Ovary (tissue), 9 donors: ENCODE results near the gene FKBP8. TPM values are rescaled to one million over a fixed set of nuclear protein-coding genes. Genes with fewer than 3 reads are reported as not detected.

ENCODE experiments used
- DNase-seq, 5 donors: peaks; one replicate each; pipeline ENCODE4 v3.0.0-alpha.2; 2019 to 2020
- H3K27ac ChIP-seq, 2 donors: fragments of 200-600 bp; one replicate each; pipeline versions ENCODE4 v1.5.1 to v1.8.0; 2019 to 2022
- H3K27me3 ChIP-seq: fragments of 200-600 bp; one replicate; pipeline ENCODE4 v1.8.0; 2022
- H3K36me3 ChIP-seq: fragments of 200-600 bp; sonication (generic); one replicate; pipeline ENCODE4 v1.5.1; 2019
- H3K4me1 ChIP-seq: one replicate; pipeline ENCODE4 v1.8.1; 2013; ENCODE audit warnings: mild to moderate bottlenecking, moderate library complexity; ENCODE audit not compliant: insufficient read depth
- H3K4me3 ChIP-seq: fragments of 200-600 bp; sonication (generic); one replicate; pipeline ENCODE4 v1.5.1; 2017
- H3K9me3 ChIP-seq, 2 donors: fragments of 200-600 bp in 1 of 2; sonication (generic) in 1 of 2; one replicate each; pipeline versions ENCODE4 v1.5.1 to v1.8.1; 2013 to 2019; ENCODE audit warnings: mild to moderate bottlenecking in 1 of 2, moderate library complexity in 1 of 2
- EP300 ChIP-seq: sonication (generic); formaldehyde crosslinking; IDR thresholded peaks from one replicate; pipeline ENCODE4 v1.6.1; 2017; ENCODE audit warnings: antibody characterized with exemption
- POLR2A ChIP-seq: fragments of 450-650 bp; IDR thresholded peaks from one replicate; pipeline ENCODE4 v1.6.1; 2017; ENCODE audit warnings: antibody characterized with exemption, mild to moderate bottlenecking, moderate library complexity
- WGBS, 3 donors: extraction: QIAGEN DNeasy Blood & Tissue Kit in 1 of 3; methylation state at CpG; one replicate each; pipeline versions ENCODE4 v1.1.5 to v1.1.7; 2013 to 2017; 5-methylcytosine and 5-hydroxymethylcytosine counted together
- intact Hi-C, 4 donors: fragments of 100-400 bp; cut with DNase I; formaldehyde crosslinking; loops; one replicate each; pipeline versions ENCODE4 v1.11.0 to v1.15.1; 2022 to 2023
- polyA plus RNA-seq, 2 donors: library from polyadenylated mRNA; stranded (reverse); fragments of 200-250 nt in 1 of 2; fragments of 350-450 nt in 1 of 2; fragmentation: Illumina TruSeq in 1 of 2; extraction: RNeasy Lipid Tissue Mini Kit (QIAGEN cat#74804) in 1 of 2; gene quantifications; one replicate each; pipeline ENCODE4 v1.2.3, GENCODE V29; 2013 to 2014
- total RNA-seq, 7 donors: library from RNA; depleted of rRNA in 2 of 7; stranded (reverse); fragments of >200 nt in 2 of 7; fragmentation: NEBNext Ultra II Directional in 3 of 7; extraction: Animal tissue kit (Norgen Biotek cat#: 25700) in 3 of 7; gene quantifications; one replicate each; pipeline versions ENCODE4 v1.1.0 to v1.2.4, GENCODE V29; 2016 to 2023
- TF ChIP-seq, protein P1 (sequence below), 3 donors: fragments of 450-650 bp in 2 of 3; fragments of 200-600 bp in 1 of 3; IDR thresholded peaks; one replicate each; pipeline versions ENCODE4 v1.5.1 to v1.8.0; 2016 to 2022; ENCODE audit warnings: antibody characterized with exemption in 3 of 3, mild to moderate bottlenecking in 1 of 3
- donor health status: DM: no; HTN: no; CAD: no; lungs with moderate emphysema.
- donor health status: DM: no; HTN: no; CAD: no.
- donor health status: Bipolar disorder and iron deficiency.
- donor health status: DM: yes; HTN: yes; CAD: no.
- donor health status: DM: no; HTN: no; CAD: no.
- donor health status: DM: yes; HTN: yes; CAD: no.

FKBP8 gene
- total and polyA plus RNA-seq, 9 donors = 14.1 to 354 (median 290) TPM

DNA sequence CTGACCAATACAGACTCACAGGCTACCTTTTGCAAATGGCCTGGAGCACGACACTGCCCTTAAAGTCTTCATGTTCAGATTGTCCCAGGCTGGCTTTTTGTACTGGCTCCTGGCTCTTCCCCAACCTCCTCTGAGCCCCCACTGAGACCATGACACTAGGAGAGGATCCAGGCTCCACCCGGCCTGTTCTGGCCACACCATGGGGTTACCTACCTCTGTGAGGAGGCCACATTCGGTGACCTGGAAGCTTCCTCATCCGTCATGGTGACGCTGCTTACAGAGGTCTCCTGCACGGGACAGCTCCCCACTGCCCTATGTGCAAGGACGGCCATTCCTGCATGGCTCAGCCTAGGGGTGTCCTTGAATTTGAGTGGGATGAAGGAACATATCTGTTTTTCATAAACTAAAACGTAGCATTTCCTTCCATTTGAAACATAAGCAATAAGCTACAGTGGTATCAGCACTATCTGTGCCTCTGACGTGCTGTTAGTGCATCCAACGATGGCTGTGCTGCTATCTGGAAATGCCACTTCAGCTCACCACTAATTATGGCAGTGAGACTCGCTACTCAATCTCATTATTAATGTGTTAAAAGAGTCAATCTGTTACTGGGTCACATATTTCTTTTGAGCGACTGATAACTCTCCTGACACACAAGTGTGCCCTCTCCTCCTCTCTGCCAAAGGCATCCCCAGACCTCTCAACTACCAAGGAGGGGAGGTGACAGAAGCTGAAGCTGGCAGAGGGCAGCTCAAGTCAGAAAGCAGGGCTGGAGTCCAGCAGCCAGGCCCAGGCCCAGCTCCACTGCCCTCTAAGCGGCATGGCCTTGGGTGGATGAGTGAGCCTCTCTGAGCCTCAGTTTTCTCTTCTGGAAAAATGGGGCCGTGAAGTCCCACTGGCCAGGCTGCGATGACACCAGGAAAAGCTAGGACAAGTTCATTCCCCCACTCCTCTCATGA lies 51.1 kb downstream of the FKBP8 start:
- Histone ChIP-seq H3K9me3 (no peaks in the 10 kb centered on the region), H3K27me3 (no peaks in the 10 kb centered on the region), H3K27ac (peak overlapping the region in 1 of 2 donors; percentile 79), H3K4me1 (peaks cover 36% of the 10 kb centered on the region), H3K36me3 (no peaks in the 10 kb centered on the region), H3K4me3 (no peak overlapping the region)
- TF ChIP-seq EP300 (no peak), POLR2A (no peak)
- intact Hi-C loops = no loop called here
- peak in 3 of 5 donors; percentile 43 to 66 (median 56) for DNase-seq
- WGBS, 3 donors = 29 to 50% (median 43%) methylated on average over 15 of the region's 15 CpGs

DNA sequence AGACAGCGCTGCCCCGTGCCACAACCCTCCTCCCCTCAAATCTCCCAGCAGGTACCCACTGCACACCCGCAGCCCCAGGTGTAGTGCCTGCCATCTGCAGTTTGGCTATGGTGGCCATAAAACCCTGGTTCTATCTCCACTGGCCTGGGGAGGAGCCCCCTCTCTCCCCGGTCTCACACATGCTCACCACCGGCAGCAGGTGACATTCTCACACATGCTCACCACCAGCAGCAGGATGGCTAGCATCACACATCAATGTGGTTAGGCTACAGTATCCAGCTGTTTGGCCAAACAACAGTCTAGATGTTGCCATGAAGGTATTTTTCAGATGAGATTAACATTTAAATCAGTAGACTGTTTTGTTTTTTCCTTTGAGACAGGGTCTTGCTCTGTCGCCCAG lies 52.6 kb downstream of the FKBP8 start:
- TF ChIP-seq, protein P1, sequence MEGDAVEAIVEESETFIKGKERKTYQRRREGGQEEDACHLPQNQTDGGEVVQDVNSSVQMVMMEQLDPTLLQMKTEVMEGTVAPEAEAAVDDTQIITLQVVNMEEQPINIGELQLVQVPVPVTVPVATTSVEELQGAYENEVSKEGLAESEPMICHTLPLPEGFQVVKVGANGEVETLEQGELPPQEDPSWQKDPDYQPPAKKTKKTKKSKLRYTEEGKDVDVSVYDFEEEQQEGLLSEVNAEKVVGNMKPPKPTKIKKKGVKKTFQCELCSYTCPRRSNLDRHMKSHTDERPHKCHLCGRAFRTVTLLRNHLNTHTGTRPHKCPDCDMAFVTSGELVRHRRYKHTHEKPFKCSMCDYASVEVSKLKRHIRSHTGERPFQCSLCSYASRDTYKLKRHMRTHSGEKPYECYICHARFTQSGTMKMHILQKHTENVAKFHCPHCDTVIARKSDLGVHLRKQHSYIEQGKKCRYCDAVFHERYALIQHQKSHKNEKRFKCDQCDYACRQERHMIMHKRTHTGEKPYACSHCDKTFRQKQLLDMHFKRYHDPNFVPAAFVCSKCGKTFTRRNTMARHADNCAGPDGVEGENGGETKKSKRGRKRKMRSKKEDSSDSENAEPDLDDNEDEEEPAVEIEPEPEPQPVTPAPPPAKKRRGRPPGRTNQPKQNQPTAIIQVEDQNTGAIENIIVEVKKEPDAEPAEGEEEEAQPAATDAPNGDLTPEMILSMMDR (IDR thresholded peaks at IDR 0.05) = no peak
- TF ChIP-seq EP300 = no peak
- TF ChIP-seq POLR2A = no peak
- Histone ChIP-seq H3K4me3 (no peak overlapping the region), H3K9me3 (no peaks in the 10 kb centered on the region), H3K4me1 (peaks cover 38% of the 10 kb centered on the region), H3K36me3 (no peaks in the 10 kb centered on the region), H3K27ac (no peak overlapping the region), H3K27me3 (no peaks in the 10 kb centered on the region)
- 91 to 94% (median 92%) methylated on average over 6 of the region's 6 CpGs for WGBS, 3 donors
- no peak for DNase-seq
- intact Hi-C loops = no loop called here

DNA sequence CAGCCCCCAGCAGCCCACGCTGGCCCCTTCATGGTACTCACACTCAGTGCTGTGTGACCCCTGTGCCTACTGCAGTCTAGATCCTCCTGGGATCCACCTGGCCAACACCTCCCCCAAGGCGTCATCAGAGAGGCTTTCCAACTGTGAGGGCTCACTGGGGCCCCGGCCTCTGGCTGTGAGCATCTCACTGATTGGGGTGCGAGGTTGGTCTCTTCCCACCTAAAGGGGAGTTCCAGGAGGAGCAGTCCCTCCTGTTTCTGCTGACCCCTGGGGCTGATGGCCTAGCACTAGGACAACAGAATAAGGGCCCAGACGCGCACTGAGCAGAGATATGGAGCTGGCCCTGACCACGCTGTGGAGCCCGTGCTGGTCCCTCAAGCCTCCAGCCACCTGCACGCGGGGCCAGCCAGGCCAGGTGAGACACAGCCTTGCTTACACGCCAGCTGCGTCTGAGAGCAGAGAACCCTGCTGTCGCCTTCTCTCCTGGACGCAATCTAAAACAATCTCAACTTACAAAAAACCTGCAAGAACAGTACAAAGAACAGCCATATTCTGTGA lies 53.7 kb downstream of the FKBP8 start:
- no peaks in the 10 kb centered on the region for H3K36me3 ChIP-seq
- no peaks in the 10 kb centered on the region for H3K9me3 ChIP-seq
- intact Hi-C loops = no loop called here
- H3K27ac ChIP-seq = peak overlapping the region in 1 of 2 donors; percentile 24
- no peak overlapping the region for H3K4me3 ChIP-seq
- no peaks in the 10 kb centered on the region for H3K27me3 ChIP-seq
- H3K4me1 ChIP-seq = peaks cover 30% of the 10 kb centered on the region
- WGBS, 3 donors = 92 to 93% (median 93%) methylated on average over 13 to 14 of the region's 14 CpGs
- DNase-seq = no peak
- no peak for TF ChIP-seq EP300
- TF ChIP-seq, protein P1 (IDR thresholded peaks at IDR 0.05) = no peak
- TF ChIP-seq POLR2A = no peak

DNA sequence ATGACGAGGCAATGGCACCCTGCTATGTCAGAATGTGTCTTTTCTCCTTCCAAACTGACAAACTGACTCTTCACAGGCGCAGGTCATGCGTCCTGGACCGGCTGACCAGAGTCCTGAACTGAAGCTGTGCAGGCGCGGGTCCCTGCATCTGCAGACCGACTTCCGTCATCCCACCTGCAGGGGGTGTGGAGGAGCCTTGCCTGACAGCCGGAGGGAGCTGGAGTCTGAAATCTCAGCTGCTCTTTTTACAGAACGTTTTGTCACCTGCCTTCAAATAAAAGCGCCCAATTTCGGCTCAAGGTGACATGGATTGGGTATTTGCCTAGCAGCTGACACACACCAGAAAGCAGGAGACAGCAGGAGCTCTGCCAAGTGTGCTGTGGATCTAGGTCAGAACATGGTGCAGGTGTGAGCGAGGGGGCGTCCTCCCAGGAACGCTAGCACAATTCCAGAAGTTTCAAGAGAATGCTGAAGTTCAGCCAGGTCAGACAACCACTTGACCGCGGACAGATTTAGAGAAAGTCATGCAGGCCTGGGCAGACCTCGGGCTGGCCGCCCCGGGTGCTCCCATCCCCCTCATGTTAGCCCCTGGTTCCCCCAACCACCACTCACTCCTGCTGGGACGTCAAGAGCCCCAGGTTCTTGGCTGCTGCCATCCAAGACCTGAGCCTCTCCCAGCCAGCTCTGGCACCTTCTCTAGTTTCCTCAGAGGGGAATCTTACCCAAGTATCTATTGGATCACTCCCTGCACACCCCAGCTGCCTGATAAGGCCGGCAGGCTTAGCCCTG lies 54.3 kb downstream of the FKBP8 start:
- intact Hi-C loops = no loop called here
- no peaks in the 10 kb centered on the region for H3K27me3 ChIP-seq
- no peak overlapping the region for H3K4me3 ChIP-seq
- peak overlapping the region in 1 of 2 donors; percentile 24 for H3K27ac ChIP-seq
- no peaks in the 10 kb centered on the region for H3K9me3 ChIP-seq
- peak in 2 of 5 donors; percentile 51 to 64 for DNase-seq
- WGBS, 3 donors = 36 to 45% (median 44%) methylated on average over 22 of the region's 22 CpGs
- H3K36me3 ChIP-seq = no peaks in the 10 kb centered on the region
- peaks cover 25% of the 10 kb centered on the region for H3K4me1 ChIP-seq
- no peak for TF ChIP-seq EP300
- TF ChIP-seq, protein P1 (IDR thresholded peaks at IDR 0.05) = peak in 1 of 3 donors; percentile 35
